Nephron (organoid): ENCODE data around the gene ELMOD1.

Source experiments
- H3K27ac Mint-ChIP-seq, 3 experiments: 2 replicates each; pipeline ENCODE4 v1.8.0; 2020; ENCODE audit warnings: mixed read lengths in 3 of 3, mild to moderate bottlenecking in 2 of 3, moderate library complexity in 1 of 3
- H3K27me3 Mint-ChIP-seq: 2 replicates; pipeline ENCODE4 v1.8.0; 2021; ENCODE audit warnings: low read depth, mild to moderate bottlenecking, moderate library complexity, mixed read lengths
- H3K36me3 Mint-ChIP-seq: 2 replicates; pipeline ENCODE4 v1.8.0; 2020; ENCODE audit warnings: low read depth, mixed read lengths
- H3K4me1 Mint-ChIP-seq: 2 replicates; pipeline ENCODE4 v1.8.0; 2020; ENCODE audit warnings: mixed read lengths
- H3K4me3 Mint-ChIP-seq, 3 experiments: 2 replicates each; pipeline ENCODE4 v1.8.0; 2020; ENCODE audit warnings: mild to moderate bottlenecking in 3 of 3, mixed read lengths in 3 of 3, moderate library complexity in 2 of 3
- H3K9me3 Mint-ChIP-seq: 2 replicates; pipeline ENCODE4 v1.8.0; 2020; ENCODE audit warnings: mixed read lengths
- TF ChIP-seq, protein P1 (sequence below), 3 experiments: fragments of 200-600 bp; sonication (generic); IDR thresholded peaks; one replicate each; pipeline ENCODE4 v1.5.0; 2021; ENCODE audit warnings: antibody characterized with exemption in 3 of 3; ENCODE audit not compliant: unreplicated experiment in 3 of 3

Gene ELMOD1

DNA sequence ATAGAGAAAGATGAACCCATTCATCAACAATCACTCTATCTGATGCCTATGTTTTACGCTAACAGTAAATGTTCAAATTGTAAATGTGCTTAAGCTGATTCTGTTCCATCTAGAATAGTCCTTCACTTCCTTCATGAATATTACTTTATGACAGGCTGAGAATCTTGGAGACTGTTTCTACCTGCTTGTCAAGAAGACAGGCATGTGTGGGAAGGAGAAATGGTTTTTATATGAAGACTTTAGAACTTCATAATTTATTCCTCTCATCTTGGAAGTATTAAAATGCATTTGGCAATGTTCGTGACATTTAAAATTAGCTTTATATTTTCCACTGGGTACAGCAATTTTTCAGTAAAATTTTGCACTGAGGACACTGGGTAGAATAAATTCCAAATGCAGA lies 41.0 kb downstream of the ELMOD1 start:
- no peaks in the 10 kb centered on the region for H3K36me3 Mint-ChIP-seq
- TF ChIP-seq, protein P1, sequence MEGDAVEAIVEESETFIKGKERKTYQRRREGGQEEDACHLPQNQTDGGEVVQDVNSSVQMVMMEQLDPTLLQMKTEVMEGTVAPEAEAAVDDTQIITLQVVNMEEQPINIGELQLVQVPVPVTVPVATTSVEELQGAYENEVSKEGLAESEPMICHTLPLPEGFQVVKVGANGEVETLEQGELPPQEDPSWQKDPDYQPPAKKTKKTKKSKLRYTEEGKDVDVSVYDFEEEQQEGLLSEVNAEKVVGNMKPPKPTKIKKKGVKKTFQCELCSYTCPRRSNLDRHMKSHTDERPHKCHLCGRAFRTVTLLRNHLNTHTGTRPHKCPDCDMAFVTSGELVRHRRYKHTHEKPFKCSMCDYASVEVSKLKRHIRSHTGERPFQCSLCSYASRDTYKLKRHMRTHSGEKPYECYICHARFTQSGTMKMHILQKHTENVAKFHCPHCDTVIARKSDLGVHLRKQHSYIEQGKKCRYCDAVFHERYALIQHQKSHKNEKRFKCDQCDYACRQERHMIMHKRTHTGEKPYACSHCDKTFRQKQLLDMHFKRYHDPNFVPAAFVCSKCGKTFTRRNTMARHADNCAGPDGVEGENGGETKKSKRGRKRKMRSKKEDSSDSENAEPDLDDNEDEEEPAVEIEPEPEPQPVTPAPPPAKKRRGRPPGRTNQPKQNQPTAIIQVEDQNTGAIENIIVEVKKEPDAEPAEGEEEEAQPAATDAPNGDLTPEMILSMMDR (IDR thresholded peaks at IDR 0.05; ENCODE audit: unreplicated experiment in 3 of 3), result no peak
- H3K4me3 Mint-ChIP-seq, result no peak overlapping the region
- H3K4me1 Mint-ChIP-seq, result no peaks in the 10 kb centered on the region
- no peaks in the 10 kb centered on the region for H3K9me3 Mint-ChIP-seq
- H3K27ac Mint-ChIP-seq, result no peak overlapping the region
- peaks cover 10% of the 10 kb centered on the region for H3K27me3 Mint-ChIP-seq

- H3K36me3 Mint-ChIP-seq, result no peaks in the 10 kb centered on the region
- H3K4me3 Mint-ChIP-seq, result no peak overlapping the region
- H3K27me3 Mint-ChIP-seq, result peaks cover 4% of the 10 kb centered on the region
- H3K9me3 Mint-ChIP-seq, result no peaks in the 10 kb centered on the region
- no peak overlapping the region for H3K27ac Mint-ChIP-seq
- TF ChIP-seq, protein P1 (IDR thresholded peaks at IDR 0.05; ENCODE audit: unreplicated experiment in 3 of 3), result no peak
- H3K4me1 Mint-ChIP-seq, result no peaks in the 10 kb centered on the region
Measured at GRCh38 chr11:107646783-107647182, 55.8 kb downstream of the ELMOD1 start.

DNA sequence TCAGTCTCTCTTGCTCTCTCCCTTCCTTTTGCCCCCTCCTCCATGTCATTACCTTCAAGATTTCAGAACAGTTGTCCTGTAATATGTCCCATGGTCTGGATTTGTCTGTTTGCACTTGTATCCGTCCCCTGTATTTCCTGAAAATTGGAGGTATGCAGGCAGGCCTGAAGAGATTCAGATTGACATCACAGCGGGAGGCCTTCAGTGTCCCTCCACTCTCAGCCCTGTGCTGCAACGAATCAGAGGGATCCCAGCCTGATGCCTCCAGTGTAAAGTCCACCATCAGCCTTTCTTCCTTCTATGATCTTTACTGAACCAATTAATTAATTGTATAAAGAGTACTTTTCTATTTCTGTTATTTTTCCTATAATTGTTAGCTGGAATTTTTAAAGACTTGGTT lies 57.3 kb downstream of the ELMOD1 start:
- Mint-ChIP-seq H3K27ac (no peak overlapping the region), H3K9me3 (no peaks in the 10 kb centered on the region), H3K27me3 (peaks cover 4% of the 10 kb centered on the region), H3K36me3 (no peaks in the 10 kb centered on the region), H3K4me3 (no peak overlapping the region), H3K4me1 (no peaks in the 10 kb centered on the region)
- TF ChIP-seq, protein P1 (IDR thresholded peaks at IDR 0.05; ENCODE audit: unreplicated experiment in 3 of 3), result no peak

GRCh38 chr11:107651672-107652071 lies 60.7 kb downstream of the ELMOD1 start:
- TF ChIP-seq, protein P1 (IDR thresholded peaks at IDR 0.05; ENCODE audit: unreplicated experiment in 3 of 3), result no peak
- H3K4me3 Mint-ChIP-seq, result no peak overlapping the region
- no peaks in the 10 kb centered on the region for H3K9me3 Mint-ChIP-seq
- no peaks in the 10 kb centered on the region for H3K4me1 Mint-ChIP-seq
- H3K27me3 Mint-ChIP-seq, result peaks cover 4% of the 10 kb centered on the region
- no peaks in the 10 kb centered on the region for H3K36me3 Mint-ChIP-seq
- H3K27ac Mint-ChIP-seq, result no peak overlapping the region

DNA sequence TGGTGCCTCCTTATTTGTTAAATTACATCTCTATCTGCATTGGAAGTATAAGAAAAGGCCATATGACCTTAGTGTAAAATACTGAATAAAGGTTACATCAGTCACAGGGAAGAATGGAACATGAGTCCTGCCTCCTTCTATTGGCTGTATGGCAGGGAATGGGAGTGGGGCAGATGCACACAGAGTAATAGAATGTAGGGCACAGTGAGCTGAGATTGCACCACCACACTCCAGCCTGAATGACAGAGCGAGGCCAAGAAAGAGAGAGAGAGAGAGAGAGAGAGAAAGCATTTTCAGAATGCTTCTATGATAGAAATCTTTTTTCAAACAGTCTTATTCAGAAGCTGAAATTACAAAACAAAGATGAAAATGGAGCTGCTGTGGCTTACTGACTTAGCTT lies 62.1 kb downstream of the ELMOD1 start:
- TF ChIP-seq, protein P1 (IDR thresholded peaks at IDR 0.05; ENCODE audit: unreplicated experiment in 3 of 3), result no peak
- H3K27ac Mint-ChIP-seq, result no peak overlapping the region
- H3K4me1 Mint-ChIP-seq, result no peaks in the 10 kb centered on the region
- H3K36me3 Mint-ChIP-seq, result no peaks in the 10 kb centered on the region
- H3K4me3 Mint-ChIP-seq, result no peak overlapping the region
- H3K9me3 Mint-ChIP-seq, result no peaks in the 10 kb centered on the region
- peaks cover 2% of the 10 kb centered on the region for H3K27me3 Mint-ChIP-seq

GRCh38 chr11:107655602-107656001 lies 64.7 kb downstream of the ELMOD1 start:
- no peaks in the 10 kb centered on the region for H3K9me3 Mint-ChIP-seq
- TF ChIP-seq, protein P1 (IDR thresholded peaks at IDR 0.05; ENCODE audit: unreplicated experiment in 3 of 3), result no peak

More at GRCh38 chr11:107655602-107656001, 64.7 kb downstream of the ELMOD1 start:
- Mint-ChIP-seq H3K4me1 (no peaks in the 10 kb centered on the region), H3K27ac (no peak overlapping the region), H3K36me3 (no peaks in the 10 kb centered on the region), H3K27me3 (no peaks in the 10 kb centered on the region), H3K4me3 (no peak overlapping the region)
